Testis (tissue), 2 donors: Measurements from ENCODE around the gene MSI2.

ENCODE experiments used
- POLR2A ChIP-seq: fragments of 450-650 bp; IDR thresholded peaks from one replicate; pipeline ENCODE4 v1.6.1; 2017; ENCODE audit warnings: antibody characterized with exemption, mild to moderate bottlenecking, moderate library complexity
- TF ChIP-seq, protein P1 (sequence below), 3 experiments: fragments of 450-650 bp in 2 of 3; fragments of 200-600 bp in 1 of 3; sonication (generic) in 1 of 3; IDR thresholded peaks; one replicate each; pipeline ENCODE4 v1.5.1; 2016 to 2019; ENCODE audit warnings: antibody characterized with exemption in 3 of 3, mild to moderate bottlenecking in 2 of 3, moderate library complexity in 1 of 3

DNA sequence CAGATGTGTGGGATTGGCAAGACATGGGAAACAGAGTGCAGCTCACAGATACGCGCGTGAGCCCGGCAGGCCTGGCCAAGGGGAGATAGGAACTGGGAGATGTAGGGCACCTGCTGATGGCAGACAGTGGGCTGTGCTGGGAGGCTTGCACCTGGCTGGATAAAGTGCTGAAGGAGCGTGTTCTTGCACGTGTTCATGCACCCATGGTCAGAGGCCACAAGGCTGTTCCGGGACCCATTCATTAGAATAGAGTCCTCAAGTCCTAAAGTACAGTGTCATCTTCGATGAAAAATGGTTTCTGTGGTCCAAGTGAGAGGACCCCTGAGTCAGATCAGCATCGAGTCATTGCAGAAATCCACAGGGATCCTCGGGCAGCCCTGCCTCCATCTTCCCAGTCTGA, 252.3 kb downstream of the MSI2 start:
- TF ChIP-seq, protein P1, sequence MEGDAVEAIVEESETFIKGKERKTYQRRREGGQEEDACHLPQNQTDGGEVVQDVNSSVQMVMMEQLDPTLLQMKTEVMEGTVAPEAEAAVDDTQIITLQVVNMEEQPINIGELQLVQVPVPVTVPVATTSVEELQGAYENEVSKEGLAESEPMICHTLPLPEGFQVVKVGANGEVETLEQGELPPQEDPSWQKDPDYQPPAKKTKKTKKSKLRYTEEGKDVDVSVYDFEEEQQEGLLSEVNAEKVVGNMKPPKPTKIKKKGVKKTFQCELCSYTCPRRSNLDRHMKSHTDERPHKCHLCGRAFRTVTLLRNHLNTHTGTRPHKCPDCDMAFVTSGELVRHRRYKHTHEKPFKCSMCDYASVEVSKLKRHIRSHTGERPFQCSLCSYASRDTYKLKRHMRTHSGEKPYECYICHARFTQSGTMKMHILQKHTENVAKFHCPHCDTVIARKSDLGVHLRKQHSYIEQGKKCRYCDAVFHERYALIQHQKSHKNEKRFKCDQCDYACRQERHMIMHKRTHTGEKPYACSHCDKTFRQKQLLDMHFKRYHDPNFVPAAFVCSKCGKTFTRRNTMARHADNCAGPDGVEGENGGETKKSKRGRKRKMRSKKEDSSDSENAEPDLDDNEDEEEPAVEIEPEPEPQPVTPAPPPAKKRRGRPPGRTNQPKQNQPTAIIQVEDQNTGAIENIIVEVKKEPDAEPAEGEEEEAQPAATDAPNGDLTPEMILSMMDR (IDR thresholded peaks at IDR 0.05): no peak
- no peak for TF ChIP-seq POLR2A
